NCI-H2196 treated with DMSO at 0.1 percent for 48 hours (cell line): ENCODE results near the gene SRRM3.
"Not testable (repeated sequence)": the region's sequence is repeated elsewhere in the genome, so short reads cannot be mapped to it uniquely, and the experiment has no call there.

Experiments used
- DNase-seq: peaks from one replicate; lab custom pipeline; 2025; ENCODE audit not compliant: unreplicated experiment; lab: John Stamatoyannopoulos, UW

SRRM3 gene

GRCh38 chr7:76286842-76287403 lies 85.2 kb downstream of the SRRM3 start:
- DNase-seq, result no peak

GRCh38 chr7:76290847-76291350 lies 89.2 kb downstream of the SRRM3 start:
- not testable (repeated sequence) for DNase-seq

- DNase-seq, result peak; percentile 68
Measured at GRCh38 chr7:76291351-76292212, 89.9 kb downstream of the SRRM3 start.

GRCh38 chr7:76292213-76292573 lies 90.5 kb downstream of the SRRM3 start:
- no peak for DNase-seq

- DNase-seq, result not testable (repeated sequence)
Measured at GRCh38 chr7:76292911-76293310, 91.2 kb downstream of the SRRM3 start.

GRCh38 chr7:76293407-76293901 lies 91.8 kb downstream of the SRRM3 start:
- no peak for DNase-seq

- peak; percentile 56 for DNase-seq
Measured at GRCh38 chr7:76294344-76295024, 92.8 kb downstream of the SRRM3 start.

- no peak for DNase-seq
Measured at GRCh38 chr7:76296743-76297740, 95.3 kb downstream of the SRRM3 start.

- DNase-seq, result peak; percentile 54
Measured at GRCh38 chr7:76300166-76300731, 98.6 kb downstream of the SRRM3 start.

- DNase-seq, result no peak
Measured at GRCh38 chr7:76301000-76301399, 99.3 kb downstream of the SRRM3 start.

- DNase-seq, result peak; percentile 92
Measured at GRCh38 chr7:76302347-76303201, 100.9 kb downstream of the SRRM3 start, which contains the start of gene HSPB1. Gene HSPB1, plus strand, starts transcription at chr7:76302673. Its CDS starts 40 bp downstream, at chr7:76302713.

- peak; percentile 75 for DNase-seq
Measured at GRCh38 chr7:76303202-76304147, 101.8 kb downstream of the SRRM3 start.

GRCh38 chr7:76304888-76305375 lies 103.2 kb downstream of the SRRM3 start:
- peak; percentile 70 for DNase-seq

- DNase-seq, result not testable (repeated sequence)
Measured at GRCh38 chr7:76308874-76309273, 107.2 kb downstream of the SRRM3 start.

- not testable (repeated sequence) for DNase-seq
Measured at GRCh38 chr7:76309341-76310101, 107.8 kb downstream of the SRRM3 start.

GRCh38 chr7:76310102-76310957 lies 108.6 kb downstream of the SRRM3 start:
- peak; percentile 69 for DNase-seq
